HCT116 (cell line): Measurements from ENCODE around the gene MYL6B. TPM values are rescaled to one million over a fixed set of nuclear protein-coding genes. Genes with fewer than 3 reads are reported as not detected.
A peak's percentile ranks its signal among the peaks of the same experiment; 100 is the strongest.
"Not testable (repeated sequence)": the region's sequence is repeated elsewhere in the genome, so short reads cannot be mapped to it uniquely, and the experiment has no call there.

Source experiments
- ATAC-seq: fragments of 200-7000 bp; cut with Tn5 transposase; 2 replicates; pipeline ENCODE4 v1.9.1; 2020; ENCODE audit warnings: mild to moderate bottlenecking, moderate library complexity
- BruUV-seq: library from RNA; stranded (reverse); fragments of 400-500 nt; replicated peaks from 2 replicates; lab custom pipeline; 2021; lab: Mats Ljungman, UMichigan
- CTCF ChIA-PET: fragments of 300-600 bp; sonication (Branson Sonifier 250); formaldehyde crosslinking; loops from one replicate; lab custom pipeline; 2021; ENCODE audit warnings: antibody characterized with exemption; lab: Charles Lee
- POLR2A ChIA-PET: fragments of 300-600, 350-600 bp; sonication (Branson Sonifier 250); formaldehyde crosslinking; loops from one replicate; lab custom pipeline; 2021; ENCODE audit warnings: antibody characterized with exemption; lab: Charles Lee
- RAD21 ChIA-PET, 2 experiments: fragments of 300-600 bp; sonication (Branson Sonifier 250); formaldehyde crosslinking; loops; one replicate each; lab custom pipeline; 2023; ENCODE audit warnings: low total read pairs in 2 of 2; ENCODE audit not compliant: uncharacterized antibody in 2 of 2, unreplicated experiment in 2 of 2, low non-redundant PET in 1 of 2; lab: Charles Lee
- DNase-seq: peaks from one replicate; pipeline ENCODE4 v3.0.0-alpha.2; 2010; ENCODE audit warnings: low read depth, low spot score
- H2AFZ ChIP-seq: fragments of 200-600 bp; shearing (Covaris generic), sonication (generic); 2 replicates; pipeline ENCODE4 v1.6.1; 2017; ENCODE audit warnings: low read depth, mixed run types, mixed read lengths, antibody characterized with exemption, low read length; ENCODE audit not compliant: poor library complexity, severe bottlenecking
- H3K27ac ChIP-seq: 2 replicates; pipeline ENCODE4 v1.5.1; 2012; ENCODE audit warnings: low read depth, low read length
- H3K27me3 ChIP-seq: fragments of 200-600 bp; sonication (generic); 2 replicates; pipeline ENCODE4 v1.6.1; 2016; ENCODE audit warnings: mixed run types, low read length, mixed read lengths; ENCODE audit not compliant: insufficient read depth
- H3K36me3 ChIP-seq, 2 experiments: fragments of 200-500 bp in 1 of 2; fragments of 200-600 bp in 1 of 2; sonication (Bioruptor generic) in 1 of 2; sonication (generic) in 1 of 2; 2 replicates each; pipeline versions ENCODE4 v1.5.1 to v1.6.1; 2014 to 2016; ENCODE audit warnings: low read length in 2 of 2, inconsistent platforms in 1 of 2, mixed read lengths in 1 of 2, mixed run types in 1 of 2; ENCODE audit not compliant: insufficient read depth in 2 of 2, control insufficient read depth in 1 of 2
- H3K4me1 ChIP-seq, 2 experiments: fragments of 200-600 bp in 1 of 2; sonication (generic) in 1 of 2; 2 replicates each; pipeline versions ENCODE4 v1.5.1 to v1.6.1; 2012 to 2017; ENCODE audit warnings: low read length in 2 of 2, inconsistent platforms in 1 of 2, mild to moderate bottlenecking in 1 of 2, mixed read lengths in 1 of 2, mixed run types in 1 of 2, moderate library complexity in 1 of 2; ENCODE audit not compliant: insufficient read depth in 2 of 2, control insufficient read depth in 1 of 2
- H3K4me2 ChIP-seq: fragments of 200-600 bp; sonication (generic); 2 replicates; pipeline ENCODE4 v1.6.1; 2017; ENCODE audit warnings: mixed run types, low read length, mixed read lengths
- H3K4me3 ChIP-seq, 2 experiments: fragments of 200-600 bp in 1 of 2; sonication (generic) in 1 of 2; replicated peaks in 1 of 2; 2 replicates each; pipeline ENCODE4 v1.5.1; 2011 to 2016; ENCODE audit warnings: low read length in 2 of 2, control low read depth in 1 of 2, low read depth in 1 of 2, mild to moderate bottlenecking in 1 of 2, mixed read lengths in 1 of 2, mixed run types in 1 of 2
- H3K79me2 ChIP-seq: fragments of 200-600 bp; sonication (generic); 2 replicates; pipeline ENCODE4 v1.6.1; 2017; ENCODE audit warnings: mild to moderate bottlenecking, mixed run types, low read length, moderate library complexity, mixed read lengths; ENCODE audit not compliant: insufficient read depth
- H3K9ac ChIP-seq: fragments of 200-600 bp; sonication (generic); 2 replicates; pipeline ENCODE4 v1.6.1; 2016; ENCODE audit warnings: low read length, mixed read lengths
- H3K9me2 ChIP-seq: fragments of 200-600 bp; sonication (generic), shearing (Covaris generic); 2 replicates; pipeline ENCODE4 v1.6.1; 2017; ENCODE audit warnings: mixed run types, mild to moderate bottlenecking, moderate library complexity; ENCODE audit not compliant: insufficient read depth
- H3K9me3 ChIP-seq, 2 experiments: fragments of 200-500 bp in 1 of 2; fragments of 200-600 bp in 1 of 2; sonication (Bioruptor generic) in 1 of 2; sonication (generic) in 1 of 2; 2 replicates each; pipeline ENCODE4 v1.6.1; 2014 to 2017; ENCODE audit warnings: low read length in 2 of 2, mixed read lengths in 2 of 2, inconsistent platforms in 1 of 2, low read depth in 1 of 2, mild to moderate bottlenecking in 1 of 2, mixed run types in 1 of 2, moderate library complexity in 1 of 2; ENCODE audit not compliant: control insufficient read depth in 1 of 2, insufficient read depth in 1 of 2
- H4K20me1 ChIP-seq: fragments of 200-600 bp; sonication (generic), shearing (Covaris generic); 2 replicates; pipeline ENCODE4 v1.6.1; 2017; ENCODE audit warnings: mixed run types, mild to moderate bottlenecking, moderate library complexity; ENCODE audit not compliant: insufficient read depth
- FOSL1 ChIP-seq: IDR thresholded peaks from 2 replicates; pipeline ENCODE4 v1.6.1; 2012; ENCODE audit warnings: low read depth
- intact Hi-C: fragments of 100-400 bp; cut with micrococcal nuclease; formaldehyde crosslinking; loops from 2 replicates; pipeline ENCODE4 v1.10.0; 2022
- total RNA-seq: library from RNA; stranded (reverse); gene quantifications from one replicate; pipeline ENCODE4 v1.2.1, GENCODE V29; 2021; ENCODE audit not compliant: unreplicated experiment
- TF ChIP-seq, protein P1 (sequence below): IDR thresholded peaks from 2 replicates; pipeline ENCODE4 v1.6.1; 2012; ENCODE audit warnings: low read depth

The MYL6B gene
- total RNA-seq, 1 experiment from 2014 or later, result 94.3 TPM

DNA sequence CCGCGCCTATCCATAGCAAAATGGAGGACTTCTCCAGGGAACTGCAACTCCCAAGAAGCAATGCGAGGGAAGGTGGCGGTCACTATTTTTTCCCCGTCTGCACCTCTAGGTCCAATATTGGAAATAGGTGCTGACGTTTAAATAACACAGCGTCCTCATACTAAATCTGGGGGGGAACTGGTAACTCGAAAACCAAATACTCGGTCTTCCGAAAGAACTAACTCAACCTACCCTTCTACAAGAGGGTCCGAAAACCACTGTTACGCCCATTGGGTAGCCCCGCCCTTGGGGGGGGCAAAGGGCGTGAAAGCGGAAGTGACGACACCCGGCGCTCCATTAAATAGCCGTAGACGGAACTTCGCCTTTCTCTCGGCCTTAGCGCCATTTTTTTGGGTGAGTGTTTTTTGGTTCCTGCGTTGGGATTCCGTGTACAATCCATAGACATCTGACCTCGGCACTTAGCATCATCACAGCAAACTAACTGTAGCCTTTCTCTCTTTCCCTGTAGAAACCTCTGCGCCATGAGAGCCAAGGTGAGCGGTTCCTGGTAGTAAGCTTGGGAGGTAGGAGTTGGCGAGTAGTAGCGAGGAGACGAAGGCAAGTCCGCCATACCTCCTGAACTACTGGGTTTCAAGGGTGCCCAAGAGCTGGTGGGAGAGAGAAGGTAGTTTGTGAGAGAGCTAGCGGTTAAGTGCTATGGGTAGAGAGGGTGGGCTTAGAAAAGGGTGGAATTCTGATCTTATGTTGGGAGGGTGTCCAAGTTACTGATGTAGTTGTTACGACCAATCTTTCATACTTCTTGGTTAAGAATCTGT is 35.9 kb upstream of the MYL6B start, which contains the start of gene RPL41 (continued):
- TF ChIP-seq, protein P1, sequence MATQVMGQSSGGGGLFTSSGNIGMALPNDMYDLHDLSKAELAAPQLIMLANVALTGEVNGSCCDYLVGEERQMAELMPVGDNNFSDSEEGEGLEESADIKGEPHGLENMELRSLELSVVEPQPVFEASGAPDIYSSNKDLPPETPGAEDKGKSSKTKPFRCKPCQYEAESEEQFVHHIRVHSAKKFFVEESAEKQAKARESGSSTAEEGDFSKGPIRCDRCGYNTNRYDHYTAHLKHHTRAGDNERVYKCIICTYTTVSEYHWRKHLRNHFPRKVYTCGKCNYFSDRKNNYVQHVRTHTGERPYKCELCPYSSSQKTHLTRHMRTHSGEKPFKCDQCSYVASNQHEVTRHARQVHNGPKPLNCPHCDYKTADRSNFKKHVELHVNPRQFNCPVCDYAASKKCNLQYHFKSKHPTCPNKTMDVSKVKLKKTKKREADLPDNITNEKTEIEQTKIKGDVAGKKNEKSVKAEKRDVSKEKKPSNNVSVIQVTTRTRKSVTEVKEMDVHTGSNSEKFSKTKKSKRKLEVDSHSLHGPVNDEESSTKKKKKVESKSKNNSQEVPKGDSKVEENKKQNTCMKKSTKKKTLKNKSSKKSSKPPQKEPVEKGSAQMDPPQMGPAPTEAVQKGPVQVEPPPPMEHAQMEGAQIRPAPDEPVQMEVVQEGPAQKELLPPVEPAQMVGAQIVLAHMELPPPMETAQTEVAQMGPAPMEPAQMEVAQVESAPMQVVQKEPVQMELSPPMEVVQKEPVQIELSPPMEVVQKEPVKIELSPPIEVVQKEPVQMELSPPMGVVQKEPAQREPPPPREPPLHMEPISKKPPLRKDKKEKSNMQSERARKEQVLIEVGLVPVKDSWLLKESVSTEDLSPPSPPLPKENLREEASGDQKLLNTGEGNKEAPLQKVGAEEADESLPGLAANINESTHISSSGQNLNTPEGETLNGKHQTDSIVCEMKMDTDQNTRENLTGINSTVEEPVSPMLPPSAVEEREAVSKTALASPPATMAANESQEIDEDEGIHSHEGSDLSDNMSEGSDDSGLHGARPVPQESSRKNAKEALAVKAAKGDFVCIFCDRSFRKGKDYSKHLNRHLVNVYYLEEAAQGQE, result no peak
- no peak for TF ChIP-seq FOSL1

DNA sequence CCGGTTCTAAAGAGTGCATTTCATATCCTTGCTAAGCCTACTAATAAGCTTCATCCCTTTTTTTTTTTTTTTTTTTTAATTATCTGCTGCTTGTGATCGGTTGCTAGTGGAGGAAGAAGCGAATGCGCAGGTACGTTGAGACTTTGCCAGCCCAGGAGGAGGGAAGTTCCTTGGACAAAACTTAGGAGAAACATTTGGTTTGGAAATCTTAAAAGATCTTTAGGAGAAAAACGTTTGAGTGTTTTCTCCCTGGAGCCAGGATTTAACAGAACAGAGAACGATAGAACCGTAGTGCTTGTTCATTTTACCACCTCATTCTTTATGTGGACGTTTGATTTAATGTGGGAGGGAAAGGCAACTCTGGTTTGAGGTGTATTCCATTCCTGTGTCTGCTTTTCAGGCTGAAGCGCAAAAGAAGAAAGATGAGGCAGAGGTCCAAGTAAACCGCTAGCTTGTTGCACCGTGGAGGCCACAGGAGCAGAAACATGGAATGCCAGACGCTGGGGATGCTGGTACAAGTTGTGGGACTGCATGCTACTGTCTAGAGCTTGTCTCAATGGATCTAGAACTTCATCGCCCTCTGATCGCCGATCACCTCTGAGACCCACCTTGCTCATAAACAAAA is 35.2 kb upstream of the MYL6B start:
- Histone ChIP-seq H3K79me2 (peaks cover 18% of the 10 kb centered on the region), H3K36me3 (peaks cover 9 to 42% of the 10 kb centered on the region in 2 experiments), H3K27ac (peak overlapping the region; percentile 93), H3K4me1 (peaks cover 23 to 34% of the 10 kb centered on the region in 2 experiments), H3K9ac (peak overlapping the region; percentile 92), H3K4me2 (peak overlapping the region; percentile 88), H3K4me3 (peak overlapping the region; percentile 80 to 82)
- ChIA-PET POLR2A (interaction anchor here (0.6 to 4.6 kb wide), 13 partner anchors 11 to 1664 kb away, joined by 3 to 75 read pairs (median 7); partner anchors contain the start of genes ERBB3, ESYT1, MYL6 and PA2G4), CTCF (interaction anchor here (3.3 kb wide), 1 partner anchor 10 kb away, joined by 24 read pairs; the partner anchor contains the start of gene ESYT1)
- DNase-seq, ATAC-seq, RAD21 ChIA-PET, H2AFZ ChIP-seq, H3K27me3 ChIP-seq, H3K9me2 ChIP-seq, BruUV-seq, H3K9me3 ChIP-seq, H4K20me1 ChIP-seq: not testable (repeated sequence)
- intact Hi-C loops, result loop anchor here (5.0 to 10.0 kb wide), 2 partner anchors 120 to 382 kb away; partner anchors contain the start of gene SUOX
